Activated B cell treated with CpG ODN at 0.5 μM for 24 hours (primary cell): Measurements from ENCODE around the gene MED14. TPM values are rescaled to one million over a fixed set of nuclear protein-coding genes. Genes with fewer than 3 reads are reported as not detected.

Experiments
- ATAC-seq: fragments of 200-7000 bp; cut with Tn5 transposase; one replicate; pipeline ENCODE4 v1.10.0; 2021; ENCODE audit warnings: low read depth, mild to moderate bottlenecking, moderate library complexity
- CTCF ChIA-PET: fragments of 350-600 bp; sonication (Branson Sonifier 250); formaldehyde crosslinking; loops from one replicate; lab custom pipeline; 2021; ENCODE audit warnings: antibody characterized with exemption; lab: Charles Lee
- POLR2A ChIA-PET: fragments of 350-600 bp; sonication (Branson Sonifier 250); formaldehyde crosslinking; loops from one replicate; lab custom pipeline; 2021; ENCODE audit warnings: antibody characterized with exemption; lab: Charles Lee
- DNase-seq: peaks from one replicate; pipeline ENCODE4 v3.0.0; 2022
- H3K27ac Mint-ChIP-seq: one replicate; pipeline ENCODE4 v1.8.0; 2020; ENCODE audit warnings: mixed read lengths
- H3K27me3 Mint-ChIP-seq: one replicate; pipeline ENCODE4 v1.8.0; 2021; ENCODE audit warnings: mixed read lengths
- H3K36me3 Mint-ChIP-seq: one replicate; pipeline ENCODE4 v1.8.0; 2021; ENCODE audit warnings: low read depth, mixed read lengths
- H3K4me1 Mint-ChIP-seq: one replicate; pipeline ENCODE4 v1.8.0; 2021; ENCODE audit warnings: mixed read lengths
- H3K4me3 Mint-ChIP-seq: one replicate; pipeline ENCODE4 v1.8.0; 2020; ENCODE audit warnings: mild to moderate bottlenecking, mixed read lengths
- H3K9me3 Mint-ChIP-seq: one replicate; pipeline ENCODE4 v1.8.0; 2020; ENCODE audit warnings: mixed read lengths
- CTCF ChIP-seq: fragments of 200-600 bp; IDR thresholded peaks from one replicate; pipeline ENCODE4 v1.8.0; 2022; ENCODE audit warnings: antibody characterized with exemption, mild to moderate bottlenecking
- intact Hi-C: fragments of 100-400 bp; cut with micrococcal nuclease; formaldehyde crosslinking; loops from one replicate; pipeline ENCODE4 v1.15.1; 2024
- total RNA-seq: library from RNA; stranded (reverse); gene quantifications from 2 replicates; pipeline ENCODE4 v1.2.3, GENCODE V29; 2022

The MED14 gene
- total RNA-seq, 1 donor from 2014 or later: 62.6 TPM

- ChIA-PET CTCF (no interaction called here), POLR2A (no interaction called here)
- Mint-ChIP-seq H3K4me3 (no peak overlapping the region), H3K27ac (no peak overlapping the region), H3K27me3 (no peaks in the 10 kb centered on the region), H3K9me3 (no peaks in the 10 kb centered on the region), H3K4me1 (no peaks in the 10 kb centered on the region), H3K36me3 (no peaks in the 10 kb centered on the region)
- ATAC-seq (no peak), DNase-seq (no peak)
- no peak for TF ChIP-seq CTCF
- intact Hi-C loops: no loop called here
These were observed 43.7 kb upstream of the MED14 start for GRCh38 chrX:40778861-40779575.

- no peak for DNase-seq
- Mint-ChIP-seq H3K36me3 (no peaks in the 10 kb centered on the region), H3K27ac (no peak overlapping the region), H3K27me3 (no peaks in the 10 kb centered on the region), H3K9me3 (no peaks in the 10 kb centered on the region), H3K4me3 (no peak overlapping the region), H3K4me1 (no peaks in the 10 kb centered on the region)
- no peak for TF ChIP-seq CTCF
- ATAC-seq: no peak
- ChIA-PET CTCF (no interaction called here), POLR2A (no interaction called here)
- intact Hi-C loops: no loop called here
These were observed 38.5 kb upstream of the MED14 start for GRCh38 chrX:40773809-40774208.

GRCh38 chrX:40773188-40773587 lies 37.8 kb upstream of the MED14 start:
- ATAC-seq (no peak), DNase-seq (no peak)
- intact Hi-C loops: no loop called here
- TF ChIP-seq CTCF: no peak
- CTCF ChIA-PET: no interaction called here
- no peaks in the 10 kb centered on the region for H3K4me1 Mint-ChIP-seq
- no peaks in the 10 kb centered on the region for H3K36me3 Mint-ChIP-seq
- no peaks in the 10 kb centered on the region for H3K27me3 Mint-ChIP-seq
- no peaks in the 10 kb centered on the region for H3K9me3 Mint-ChIP-seq
- no peak overlapping the region for H3K27ac Mint-ChIP-seq
- POLR2A ChIA-PET: no interaction called here
- no peak overlapping the region for H3K4me3 Mint-ChIP-seq

GRCh38 chrX:40772290-40772689 lies 36.9 kb upstream of the MED14 start:
- Mint-ChIP-seq H3K36me3 (no peaks in the 10 kb centered on the region), H3K27me3 (no peaks in the 10 kb centered on the region), H3K9me3 (no peaks in the 10 kb centered on the region), H3K27ac (no peak overlapping the region), H3K4me1 (no peaks in the 10 kb centered on the region), H3K4me3 (no peak overlapping the region)
- intact Hi-C loops: no loop called here
- DNase-seq: no peak
- ATAC-seq: no peak
- CTCF ChIA-PET: no interaction called here
- TF ChIP-seq CTCF: no peak
- POLR2A ChIA-PET: no interaction called here

- Mint-ChIP-seq H3K36me3 (no peaks in the 10 kb centered on the region), H3K27me3 (no peaks in the 10 kb centered on the region), H3K9me3 (no peaks in the 10 kb centered on the region), H3K4me1 (peaks cover 4% of the 10 kb centered on the region), H3K27ac (no peak overlapping the region), H3K4me3 (no peak overlapping the region)
- no peak for ATAC-seq
- CTCF ChIA-PET: no interaction called here
- intact Hi-C loops: no loop called here
- POLR2A ChIA-PET: no interaction called here
- no peak for DNase-seq
- no peak for TF ChIP-seq CTCF
These were observed 26.4 kb upstream of the MED14 start for GRCh38 chrX:40761762-40762161.
